Left ventricle myocardium inferior (tissue), 1 donor: ENCODE results near the gene RBBP5. TPM values are rescaled to one million over a fixed set of nuclear protein-coding genes. Genes with fewer than 3 reads are reported as not detected.

Experiments used
- DNase-seq: peaks from one replicate; pipeline ENCODE4 v3.0.0-alpha.2; 2020
- H3K27ac ChIP-seq: fragments of 200-600 bp; replicated peaks from 2 replicates; pipeline ENCODE4 v1.8.0; 2021
- H3K27me3 ChIP-seq: fragments of 200-600 bp; 2 replicates; pipeline ENCODE4 v1.8.0; 2021; ENCODE audit warnings: low read depth
- H3K36me3 ChIP-seq: fragments of 200-600 bp; 2 replicates; pipeline ENCODE4 v1.8.0; 2021
- H3K4me1 ChIP-seq: fragments of 200-600 bp; 2 replicates; pipeline ENCODE4 v1.8.0; 2021
- H3K4me3 ChIP-seq: fragments of 200-600 bp; 2 replicates; pipeline ENCODE4 v1.8.0; 2021; ENCODE audit warnings: mild to moderate bottlenecking, moderate library complexity
- H3K9me3 ChIP-seq: fragments of 200-600 bp; replicated peaks from 2 replicates; pipeline ENCODE4 v1.8.0; 2021
- intact Hi-C: fragments of 100-400 bp; cut with micrococcal nuclease; formaldehyde crosslinking; loops from one replicate; pipeline ENCODE4 v1.11.0; 2022
- total RNA-seq: library from RNA; stranded (reverse); fragmentation: NEBNext Ultra II Directional; extraction: Animal tissue kit (Norgen Biotek cat#: 25700); gene quantifications from one replicate; pipeline ENCODE4 v1.2.1, GENCODE V29; 2021
- TF ChIP-seq, protein P1 (sequence below): fragments of 200-600 bp; IDR thresholded peaks from 2 replicates; pipeline ENCODE4 v1.8.0; 2021; ENCODE audit warnings: antibody characterized with exemption, mild to moderate bottlenecking, borderline replicate concordance
- donor health status: DM: no; HTN: yes; CAD: no; lungs with severe emphysema.

The RBBP5 gene
- total RNA-seq, 1 donor from 2014 or later: 10.3 TPM

GRCh38 chr1:205069371-205070125 is 52.2 kb downstream of the RBBP5 start:
- TF ChIP-seq, protein P1, sequence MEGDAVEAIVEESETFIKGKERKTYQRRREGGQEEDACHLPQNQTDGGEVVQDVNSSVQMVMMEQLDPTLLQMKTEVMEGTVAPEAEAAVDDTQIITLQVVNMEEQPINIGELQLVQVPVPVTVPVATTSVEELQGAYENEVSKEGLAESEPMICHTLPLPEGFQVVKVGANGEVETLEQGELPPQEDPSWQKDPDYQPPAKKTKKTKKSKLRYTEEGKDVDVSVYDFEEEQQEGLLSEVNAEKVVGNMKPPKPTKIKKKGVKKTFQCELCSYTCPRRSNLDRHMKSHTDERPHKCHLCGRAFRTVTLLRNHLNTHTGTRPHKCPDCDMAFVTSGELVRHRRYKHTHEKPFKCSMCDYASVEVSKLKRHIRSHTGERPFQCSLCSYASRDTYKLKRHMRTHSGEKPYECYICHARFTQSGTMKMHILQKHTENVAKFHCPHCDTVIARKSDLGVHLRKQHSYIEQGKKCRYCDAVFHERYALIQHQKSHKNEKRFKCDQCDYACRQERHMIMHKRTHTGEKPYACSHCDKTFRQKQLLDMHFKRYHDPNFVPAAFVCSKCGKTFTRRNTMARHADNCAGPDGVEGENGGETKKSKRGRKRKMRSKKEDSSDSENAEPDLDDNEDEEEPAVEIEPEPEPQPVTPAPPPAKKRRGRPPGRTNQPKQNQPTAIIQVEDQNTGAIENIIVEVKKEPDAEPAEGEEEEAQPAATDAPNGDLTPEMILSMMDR: no peak
- Histone ChIP-seq H3K27ac (no peak overlapping the region), H3K9me3 (no peaks in the 10 kb centered on the region), H3K4me1 (peaks cover 7% of the 10 kb centered on the region), H3K36me3 (no peaks in the 10 kb centered on the region), H3K27me3 (peaks cover 5% of the 10 kb centered on the region), H3K4me3 (no peak overlapping the region)
- intact Hi-C loops: no loop called here
- no peak for DNase-seq

- Histone ChIP-seq H3K27me3 (peaks cover 5% of the 10 kb centered on the region), H3K36me3 (no peaks in the 10 kb centered on the region), H3K27ac (no peak overlapping the region), H3K4me1 (peaks cover 7% of the 10 kb centered on the region), H3K9me3 (no peaks in the 10 kb centered on the region), H3K4me3 (no peak overlapping the region)
- TF ChIP-seq, protein P1: no peak
- intact Hi-C loops: no loop called here
- DNase-seq: no peak
These were observed 53.2 kb downstream of the RBBP5 start for GRCh38 chr1:205068457-205069040.

DNA sequence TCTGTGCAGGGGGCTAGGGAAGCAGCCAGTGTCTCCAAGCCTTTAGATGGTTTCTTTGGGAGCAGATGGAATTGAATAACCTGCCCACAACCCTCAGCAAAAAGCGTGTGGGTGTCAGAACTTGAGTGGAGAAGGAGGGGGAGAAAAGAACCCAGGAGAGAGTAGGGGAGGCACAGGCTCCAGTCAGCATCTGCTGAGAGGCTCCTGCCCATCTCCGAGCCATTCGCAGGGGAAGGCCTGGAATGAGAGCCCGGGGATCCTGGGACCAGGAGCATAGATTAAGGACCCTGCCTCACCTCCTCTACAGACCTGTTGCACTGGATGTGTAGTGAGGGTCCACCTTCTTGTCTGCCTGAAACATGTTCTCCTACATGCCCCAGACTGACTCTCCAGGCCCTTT is 53.8 kb downstream of the RBBP5 start:
- peaks cover 5% of the 10 kb centered on the region for H3K27me3 ChIP-seq
- intact Hi-C loops: no loop called here
- no peak for DNase-seq

GRCh38 chr1:205067031-205067430 is 54.7 kb downstream of the RBBP5 start:
- TF ChIP-seq, protein P1: no peak
- Histone ChIP-seq H3K4me1 (peaks cover 7% of the 10 kb centered on the region), H3K27me3 (peaks cover 5% of the 10 kb centered on the region), H3K27ac (no peak overlapping the region), H3K9me3 (no peaks in the 10 kb centered on the region), H3K4me3 (no peak overlapping the region), H3K36me3 (no peaks in the 10 kb centered on the region)
- DNase-seq: no peak
- intact Hi-C loops: no loop called here

More for the DNA sequence above, 53.8 kb downstream of the RBBP5 start:
- Histone ChIP-seq H3K4me3 (no peak overlapping the region), H3K27ac (no peak overlapping the region), H3K4me1 (peaks cover 7% of the 10 kb centered on the region), H3K9me3 (no peaks in the 10 kb centered on the region), H3K36me3 (no peaks in the 10 kb centered on the region)
- TF ChIP-seq, protein P1: no peak

DNA sequence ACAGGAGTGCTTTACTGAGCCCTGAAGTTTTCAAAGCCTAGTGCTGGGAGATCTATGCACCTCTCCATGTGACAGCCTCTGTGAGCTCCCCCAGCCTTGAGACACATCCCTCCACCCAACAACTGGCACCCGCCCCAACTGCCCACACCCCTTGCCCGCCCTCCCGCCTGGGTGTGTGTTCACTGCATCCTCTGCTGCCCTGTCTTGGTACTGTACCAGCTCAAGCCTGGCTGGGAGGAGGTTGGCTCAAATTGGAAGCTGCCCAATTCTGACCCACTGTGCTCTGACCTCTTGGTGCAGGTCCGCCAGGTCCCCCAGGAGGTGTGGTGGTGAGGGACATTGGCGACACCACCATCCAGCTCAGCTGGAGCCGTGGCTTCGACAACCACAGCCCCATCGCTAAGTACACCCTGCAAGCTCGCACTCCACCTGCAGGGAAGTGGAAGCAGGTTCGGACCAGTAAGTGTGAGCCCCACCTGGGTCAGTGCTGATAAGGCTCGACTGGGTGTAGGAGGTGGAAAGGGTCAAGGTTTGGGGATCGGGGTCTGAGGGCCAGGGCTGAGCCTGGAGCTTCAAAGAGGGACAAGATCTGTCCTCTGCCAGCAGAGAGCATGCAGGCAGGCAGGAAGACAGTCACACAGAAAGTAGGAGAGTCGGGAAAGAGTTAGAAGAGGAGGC is 55.5 kb downstream of the RBBP5 start:
- peaks cover 5% of the 10 kb centered on the region for H3K27me3 ChIP-seq
- H3K36me3 ChIP-seq: no peaks in the 10 kb centered on the region
- TF ChIP-seq, protein P1: peak; percentile 12
- intact Hi-C loops: no loop called here
- H3K9me3 ChIP-seq: no peaks in the 10 kb centered on the region
- no peak overlapping the region for H3K27ac ChIP-seq
- peaks cover 11% of the 10 kb centered on the region for H3K4me1 ChIP-seq
- no peak overlapping the region for H3K4me3 ChIP-seq
- no peak for DNase-seq
